ENCODE data around the gene ZNF625.

DNA sequence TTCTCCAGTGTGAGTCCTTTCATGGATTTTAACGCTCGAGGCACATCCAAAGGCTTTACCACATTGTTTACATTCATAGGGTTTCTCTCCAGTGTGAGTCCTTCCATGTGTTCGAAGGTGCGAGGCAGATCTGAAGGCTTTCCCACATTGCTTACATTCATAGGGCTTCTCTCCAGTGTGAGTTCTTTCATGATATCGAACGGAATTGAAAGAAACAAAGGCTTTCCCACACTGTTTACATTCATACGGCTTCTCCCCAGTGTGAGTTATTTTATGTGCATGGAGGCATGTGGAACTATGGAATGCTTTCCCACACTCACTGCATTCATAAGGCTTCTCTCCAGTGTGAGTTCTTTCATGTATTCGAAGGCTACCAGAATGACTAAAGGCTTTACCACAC is 11.2 kb downstream of the ZNF625 start:
- TF ChIP-seq, protein P1, sequence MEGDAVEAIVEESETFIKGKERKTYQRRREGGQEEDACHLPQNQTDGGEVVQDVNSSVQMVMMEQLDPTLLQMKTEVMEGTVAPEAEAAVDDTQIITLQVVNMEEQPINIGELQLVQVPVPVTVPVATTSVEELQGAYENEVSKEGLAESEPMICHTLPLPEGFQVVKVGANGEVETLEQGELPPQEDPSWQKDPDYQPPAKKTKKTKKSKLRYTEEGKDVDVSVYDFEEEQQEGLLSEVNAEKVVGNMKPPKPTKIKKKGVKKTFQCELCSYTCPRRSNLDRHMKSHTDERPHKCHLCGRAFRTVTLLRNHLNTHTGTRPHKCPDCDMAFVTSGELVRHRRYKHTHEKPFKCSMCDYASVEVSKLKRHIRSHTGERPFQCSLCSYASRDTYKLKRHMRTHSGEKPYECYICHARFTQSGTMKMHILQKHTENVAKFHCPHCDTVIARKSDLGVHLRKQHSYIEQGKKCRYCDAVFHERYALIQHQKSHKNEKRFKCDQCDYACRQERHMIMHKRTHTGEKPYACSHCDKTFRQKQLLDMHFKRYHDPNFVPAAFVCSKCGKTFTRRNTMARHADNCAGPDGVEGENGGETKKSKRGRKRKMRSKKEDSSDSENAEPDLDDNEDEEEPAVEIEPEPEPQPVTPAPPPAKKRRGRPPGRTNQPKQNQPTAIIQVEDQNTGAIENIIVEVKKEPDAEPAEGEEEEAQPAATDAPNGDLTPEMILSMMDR (IDR thresholded peaks at IDR 0.05; ENCODE audit: insufficient read depth, low read length, poor library complexity, severe bottlenecking), result no peak
- TF ChIP-seq EZH2phosphoT487 (conservative IDR thresholded peaks at IDR 0.05; ENCODE audit: low read length), result no peak

All from SU-DHL-6 (cell line).